SK-N-MC (cell line): ENCODE results near the gene HSD17B3.

Experiments used
- DNase-seq: peaks from one replicate; pipeline ENCODE4 v3.0.0-alpha.2; 2011; ENCODE audit warnings: low read depth, low spot score
- H3K27ac ChIP-seq: fragments of 200-600 bp; sonication (generic); 2 replicates; pipeline ENCODE4 v1.5.1; 2016; ENCODE audit warnings: mixed run types
- H3K36me3 ChIP-seq: fragments of 200-600 bp; sonication (generic); 2 replicates; pipeline ENCODE4 v1.6.1; 2017; ENCODE audit warnings: antibody characterized with exemption, low read length, mixed read lengths; ENCODE audit not compliant: insufficient read depth
- H3K4me3 ChIP-seq: fragments of 200-600 bp; sonication (generic); 2 replicates; pipeline ENCODE4 v1.5.1; 2016
- H3K9ac ChIP-seq: fragments of 200-600 bp; sonication (generic); 2 replicates; pipeline ENCODE4 v1.8.0; 2017; ENCODE audit warnings: mixed run types, mixed read lengths; ENCODE audit not compliant: insufficient read length
- H3K9me3 ChIP-seq: fragments of 200-600 bp; sonication (generic); 2 replicates; pipeline ENCODE4 v1.6.1; 2017; ENCODE audit warnings: low read depth, mild to moderate bottlenecking, antibody characterized with exemption, low read length, moderate library complexity, mixed read lengths
- EZH2 ChIP-seq: fragments of 200-600 bp; sonication (generic); IDR thresholded peaks from one replicate; pipeline ENCODE4 v1.6.1; 2017; ENCODE audit warnings: antibody characterized with exemption
- FOXP2 ChIP-seq: optimal IDR thresholded peaks from 2 replicates; pipeline ENCODE3; 2011; ENCODE audit warnings: mild to moderate bottlenecking, moderate library complexity; ENCODE audit not compliant: insufficient read depth; ENCODE audit errors: extremely low read length, control extremely low read depth
- POLR2AphosphoS5 ChIP-seq: IDR thresholded peaks from 2 replicates; pipeline ENCODE4 v1.6.1; 2012; ENCODE audit warnings: mild to moderate bottlenecking, low read depth, low read length, borderline replicate concordance

Gene HSD17B3

GRCh38 chr9:96187151-96187555, 114.8 kb downstream of the HSD17B3 start:
- no peak for TF ChIP-seq EZH2
- no peak for TF ChIP-seq POLR2AphosphoS5
- H3K9me3 ChIP-seq: no peaks in the 10 kb centered on the region
- H3K27ac ChIP-seq: no peak overlapping the region
- no peak overlapping the region for H3K4me3 ChIP-seq
- H3K9ac ChIP-seq: no peak overlapping the region
- DNase-seq: no peak
- no peaks in the 10 kb centered on the region for H3K36me3 ChIP-seq

DNA sequence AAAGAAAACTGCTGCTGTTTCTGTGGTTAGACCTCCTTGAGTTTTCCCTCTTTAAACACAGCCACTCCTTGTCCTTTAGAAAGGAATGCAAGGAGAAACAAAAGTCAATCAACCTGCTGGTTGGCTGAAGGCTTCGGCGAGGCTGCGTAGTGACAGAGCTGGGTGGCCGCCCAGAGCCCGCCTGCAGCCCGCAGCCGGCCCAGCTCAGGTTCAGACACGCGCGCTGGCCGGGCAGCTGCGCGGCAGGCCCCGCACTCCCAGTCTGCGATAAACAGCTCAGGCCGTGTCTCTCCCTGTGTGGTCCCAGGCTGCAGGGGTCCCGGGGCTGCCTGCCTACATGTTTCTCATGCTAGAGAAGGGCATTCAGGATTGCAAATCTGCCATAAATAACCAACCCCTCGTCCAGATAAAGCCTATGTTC, 115.4 kb downstream of the HSD17B3 start:
- H3K9me3 ChIP-seq: no peaks in the 10 kb centered on the region
- no peak for TF ChIP-seq POLR2AphosphoS5
- TF ChIP-seq FOXP2: no peak
- no peak for TF ChIP-seq EZH2
- H3K36me3 ChIP-seq: no peaks in the 10 kb centered on the region
- no peak for DNase-seq
- H3K27ac ChIP-seq: no peak overlapping the region
- H3K9ac ChIP-seq: no peak overlapping the region
- no peak overlapping the region for H3K4me3 ChIP-seq

DNA sequence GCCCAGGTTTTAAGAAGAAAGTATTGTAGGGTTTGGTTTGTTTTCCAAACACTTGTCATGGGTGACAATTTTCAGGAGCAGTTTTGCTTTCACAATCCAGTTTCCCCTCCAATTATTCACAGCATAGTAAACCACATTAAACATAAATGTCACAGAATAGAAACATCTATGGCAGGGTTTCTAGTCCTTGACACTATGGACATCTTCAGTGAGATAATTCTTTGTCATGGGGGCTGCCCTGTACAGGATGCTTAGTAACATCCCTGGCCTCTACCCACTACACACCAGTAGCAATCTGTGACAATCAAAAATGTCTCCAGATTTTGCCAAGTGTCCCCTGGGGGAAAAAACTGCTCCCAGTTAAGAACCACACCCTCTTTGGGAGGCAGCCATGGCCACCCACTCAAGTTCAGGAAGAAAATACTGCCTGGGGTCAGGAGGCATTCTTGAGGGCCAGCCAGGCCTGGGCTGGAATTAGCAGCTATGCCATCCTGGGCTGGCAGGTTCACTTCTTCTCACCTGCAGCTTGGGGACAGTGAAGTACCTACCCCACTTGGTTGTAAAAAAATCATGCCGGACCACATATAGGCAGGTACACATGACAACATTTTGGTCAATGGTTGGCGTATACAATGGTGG, 116.3 kb downstream of the HSD17B3 start:
- H3K9me3 ChIP-seq: no peaks in the 10 kb centered on the region
- TF ChIP-seq EZH2 (no peak), POLR2AphosphoS5 (no peak), FOXP2 (no peak)
- no peak overlapping the region for H3K27ac ChIP-seq
- no peak overlapping the region for H3K9ac ChIP-seq
- no peak overlapping the region for H3K4me3 ChIP-seq
- H3K36me3 ChIP-seq: no peaks in the 10 kb centered on the region
- no peak for DNase-seq
